MM.1S (cell line): ENCODE measurements around the gene SLC25A3.

ENCODE experiments used
- EZH2 ChIP-seq: fragments of 300-600 bp; sonication (generic); optimal IDR thresholded peaks from 2 replicates; pipeline ENCODE3; 2017; ENCODE audit warnings: low read depth, mild to moderate bottlenecking, antibody characterized with exemption, low read length, mixed read lengths
- EZH2phosphoT487 ChIP-seq: fragments of 300-600 bp; sonication (generic); IDR thresholded peaks from 2 replicates; pipeline ENCODE4 v1.6.1; 2018; ENCODE audit warnings: antibody characterized with exemption, low read length
- TF ChIP-seq, protein P1 (sequence below): fragments of 300-600 bp; sonication (generic); IDR thresholded peaks from 2 replicates; pipeline ENCODE4 v1.5.1; 2016; ENCODE audit warnings: antibody characterized with exemption, low read length, mixed read lengths

GRCh38 chr12:98612696-98613334 lies 19.3 kb downstream of the SLC25A3 start:
- TF ChIP-seq, protein P1, sequence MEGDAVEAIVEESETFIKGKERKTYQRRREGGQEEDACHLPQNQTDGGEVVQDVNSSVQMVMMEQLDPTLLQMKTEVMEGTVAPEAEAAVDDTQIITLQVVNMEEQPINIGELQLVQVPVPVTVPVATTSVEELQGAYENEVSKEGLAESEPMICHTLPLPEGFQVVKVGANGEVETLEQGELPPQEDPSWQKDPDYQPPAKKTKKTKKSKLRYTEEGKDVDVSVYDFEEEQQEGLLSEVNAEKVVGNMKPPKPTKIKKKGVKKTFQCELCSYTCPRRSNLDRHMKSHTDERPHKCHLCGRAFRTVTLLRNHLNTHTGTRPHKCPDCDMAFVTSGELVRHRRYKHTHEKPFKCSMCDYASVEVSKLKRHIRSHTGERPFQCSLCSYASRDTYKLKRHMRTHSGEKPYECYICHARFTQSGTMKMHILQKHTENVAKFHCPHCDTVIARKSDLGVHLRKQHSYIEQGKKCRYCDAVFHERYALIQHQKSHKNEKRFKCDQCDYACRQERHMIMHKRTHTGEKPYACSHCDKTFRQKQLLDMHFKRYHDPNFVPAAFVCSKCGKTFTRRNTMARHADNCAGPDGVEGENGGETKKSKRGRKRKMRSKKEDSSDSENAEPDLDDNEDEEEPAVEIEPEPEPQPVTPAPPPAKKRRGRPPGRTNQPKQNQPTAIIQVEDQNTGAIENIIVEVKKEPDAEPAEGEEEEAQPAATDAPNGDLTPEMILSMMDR: no peak
- TF ChIP-seq EZH2 (no peak), EZH2phosphoT487 (no peak)
